Smooth muscle cell (in vitro differentiated cells): ENCODE measurements around the gene SDK1. TPM values are rescaled to one million over a fixed set of nuclear protein-coding genes. Genes with fewer than 3 reads are reported as not detected.

Source experiments
- DNase-seq: peaks from one replicate; lab custom pipeline; 2025; ENCODE audit not compliant: unreplicated experiment; lab: John Stamatoyannopoulos, UW
- H2AFZ ChIP-seq: fragments of 200-600 bp; sonication (generic); 2 replicates; pipeline ENCODE4 v1.6.0; 2016; ENCODE audit warnings: antibody characterized with exemption, low read depth, mild to moderate bottlenecking
- H3F3A ChIP-seq: fragments of 200-600 bp; sonication (generic); 2 replicates; pipeline ENCODE4 v1.6.0; 2017; ENCODE audit warnings: antibody characterized with exemption, low read depth
- H3K27ac ChIP-seq: fragments of 200-600 bp; sonication (generic); 2 replicates; pipeline ENCODE4 v1.5.1; 2016; ENCODE audit warnings: low read depth, mild to moderate bottlenecking
- H3K27me3 ChIP-seq: fragments of 200-600 bp; sonication (generic); 2 replicates; pipeline ENCODE4 v1.6.1; 2016; ENCODE audit warnings: low read depth, mild to moderate bottlenecking
- H3K36me3 ChIP-seq: fragments of 200-600 bp; sonication (generic); 2 replicates; pipeline ENCODE4 v1.5.1; 2016; ENCODE audit warnings: low read depth
- H3K4me1 ChIP-seq: fragments of 200-600 bp; sonication (generic); 2 replicates; pipeline ENCODE4 v1.5.1; 2016; ENCODE audit warnings: low read depth
- H3K4me2 ChIP-seq: fragments of 200-600 bp; sonication (generic); 2 replicates; pipeline ENCODE4 v1.6.0; 2016; ENCODE audit warnings: mild to moderate bottlenecking
- H3K4me3 ChIP-seq: fragments of 200-600 bp; sonication (generic); 2 replicates; pipeline ENCODE4 v1.5.1; 2016; ENCODE audit warnings: mild to moderate bottlenecking
- H3K79me2 ChIP-seq: fragments of 200-600 bp; sonication (generic); 2 replicates; pipeline ENCODE4 v1.6.0; 2016; ENCODE audit warnings: low read depth, mild to moderate bottlenecking
- H3K9ac ChIP-seq: fragments of 200-600 bp; sonication (generic); 2 replicates; pipeline ENCODE4 v1.6.0; 2016; ENCODE audit warnings: low read depth
- H3K9me3 ChIP-seq: fragments of 200-600 bp; sonication (generic); replicated peaks from 2 replicates; pipeline ENCODE4 v1.5.1; 2016; ENCODE audit warnings: low read depth
- H4K20me1 ChIP-seq: fragments of 200-600 bp; sonication (generic); 2 replicates; pipeline ENCODE4 v1.6.0; 2016; ENCODE audit warnings: low read depth
- WGBS: methylation state at CpG from one replicate; pipeline ENCODE4 v1.1.7; 2016; ENCODE audit warnings: low lambda C conversion rate; 5-methylcytosine and 5-hydroxymethylcytosine counted together
- polyA plus RNA-seq: library from polyadenylated mRNA; unstranded; fragments of >200 nt; fragmentation: Nextera tagmentation; extraction: Ambion mirVana; gene quantifications from 2 replicates; pipeline ENCODE4 v1.2.1, GENCODE V29; 2016
- total RNA-seq: library from RNA; depleted of rRNA; stranded (reverse); fragments of >200 nt; gene quantifications from 2 replicates; pipeline ENCODE4 v1.2.3, GENCODE V29; 2014
- TF ChIP-seq, protein P1 (sequence below): fragments of 200-600 bp; sonication (generic); IDR thresholded peaks from 2 replicates; pipeline ENCODE4 v1.5.1; 2017; ENCODE audit warnings: borderline replicate concordance, mild to moderate bottlenecking, antibody characterized with exemption; ENCODE audit not compliant: insufficient read depth, poor library complexity, severe bottlenecking

SDK1 gene
- total and polyA plus RNA-seq, 2 experiments from 2014 or later, result 1.1 to 2.5 TPM

DNA sequence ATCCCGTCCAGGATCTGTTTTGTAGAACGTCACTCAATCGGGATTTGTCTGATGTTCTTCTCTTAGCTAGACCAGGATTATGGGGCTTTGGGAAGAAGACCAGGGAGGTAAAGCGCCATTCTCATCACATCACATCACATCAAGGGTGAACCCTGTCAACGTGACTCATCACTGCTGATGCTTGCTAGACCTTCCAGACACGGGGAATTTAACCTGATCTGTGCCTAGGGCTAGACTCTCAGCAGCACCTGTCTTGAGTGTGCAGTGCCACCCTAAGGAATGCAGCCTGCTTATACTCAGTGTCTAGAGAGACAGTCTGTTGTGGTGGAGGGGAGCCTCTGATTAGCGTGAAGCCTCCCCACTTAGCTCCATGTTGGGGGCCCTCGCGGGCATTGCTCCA, 702.5 kb downstream of the SDK1 start:
- no peaks in the 10 kb centered on the region for H3K36me3 ChIP-seq
- no peaks in the 10 kb centered on the region for H3K9me3 ChIP-seq
- H3K27me3 ChIP-seq, result no peaks in the 10 kb centered on the region
- H3K4me2 ChIP-seq, result no peak overlapping the region
- no peak overlapping the region for H3K4me3 ChIP-seq
- no peak overlapping the region for H3K9ac ChIP-seq
- TF ChIP-seq, protein P1, sequence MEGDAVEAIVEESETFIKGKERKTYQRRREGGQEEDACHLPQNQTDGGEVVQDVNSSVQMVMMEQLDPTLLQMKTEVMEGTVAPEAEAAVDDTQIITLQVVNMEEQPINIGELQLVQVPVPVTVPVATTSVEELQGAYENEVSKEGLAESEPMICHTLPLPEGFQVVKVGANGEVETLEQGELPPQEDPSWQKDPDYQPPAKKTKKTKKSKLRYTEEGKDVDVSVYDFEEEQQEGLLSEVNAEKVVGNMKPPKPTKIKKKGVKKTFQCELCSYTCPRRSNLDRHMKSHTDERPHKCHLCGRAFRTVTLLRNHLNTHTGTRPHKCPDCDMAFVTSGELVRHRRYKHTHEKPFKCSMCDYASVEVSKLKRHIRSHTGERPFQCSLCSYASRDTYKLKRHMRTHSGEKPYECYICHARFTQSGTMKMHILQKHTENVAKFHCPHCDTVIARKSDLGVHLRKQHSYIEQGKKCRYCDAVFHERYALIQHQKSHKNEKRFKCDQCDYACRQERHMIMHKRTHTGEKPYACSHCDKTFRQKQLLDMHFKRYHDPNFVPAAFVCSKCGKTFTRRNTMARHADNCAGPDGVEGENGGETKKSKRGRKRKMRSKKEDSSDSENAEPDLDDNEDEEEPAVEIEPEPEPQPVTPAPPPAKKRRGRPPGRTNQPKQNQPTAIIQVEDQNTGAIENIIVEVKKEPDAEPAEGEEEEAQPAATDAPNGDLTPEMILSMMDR, result no peak
- H3K79me2 ChIP-seq, result no peaks in the 10 kb centered on the region
- 73% methylated on average over 9 of the region's 9 CpGs for WGBS
- no peak overlapping the region for H2AFZ ChIP-seq
- H3K27ac ChIP-seq, result no peak overlapping the region
- DNase-seq, result no peak
- H3F3A ChIP-seq, result no peaks in the 10 kb centered on the region
- peaks cover 12% of the 10 kb centered on the region for H3K4me1 ChIP-seq
- no peaks in the 10 kb centered on the region for H4K20me1 ChIP-seq

DNA sequence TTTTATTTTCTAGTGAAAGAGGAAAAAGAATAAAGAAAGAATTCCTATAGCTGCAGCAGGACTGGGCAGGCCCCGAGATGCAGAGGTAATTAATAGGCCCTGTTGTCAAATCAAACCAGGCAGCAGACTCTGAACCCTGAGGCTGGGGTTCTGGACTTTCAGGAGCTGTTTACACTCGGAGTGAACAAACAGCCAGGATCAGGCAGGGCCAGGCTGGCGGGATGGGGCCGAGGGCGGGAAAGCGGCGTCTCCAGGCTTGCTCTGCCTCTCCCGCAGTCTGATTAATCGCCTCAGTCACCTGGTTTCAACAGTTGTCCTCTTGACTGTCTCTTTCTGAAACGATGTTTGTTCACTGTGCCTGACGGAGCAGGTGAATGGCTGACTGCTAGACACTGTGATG, 705.6 kb downstream of the SDK1 start:
- Histone ChIP-seq H3K27ac (no peak overlapping the region), H3K79me2 (no peaks in the 10 kb centered on the region), H2AFZ (no peak overlapping the region), H3K4me1 (peaks cover 8% of the 10 kb centered on the region), H3K4me2 (no peak overlapping the region), H3F3A (no peaks in the 10 kb centered on the region), H3K9ac (no peak overlapping the region), H3K36me3 (no peaks in the 10 kb centered on the region), H3K27me3 (peaks cover 4% of the 10 kb centered on the region), H3K9me3 (no peaks in the 10 kb centered on the region), H4K20me1 (no peaks in the 10 kb centered on the region), H3K4me3 (peak overlapping the region; percentile 0)
- WGBS, result 53% methylated on average over 11 of the region's 11 CpGs
- no peak for DNase-seq
- TF ChIP-seq, protein P1, result no peak

DNA sequence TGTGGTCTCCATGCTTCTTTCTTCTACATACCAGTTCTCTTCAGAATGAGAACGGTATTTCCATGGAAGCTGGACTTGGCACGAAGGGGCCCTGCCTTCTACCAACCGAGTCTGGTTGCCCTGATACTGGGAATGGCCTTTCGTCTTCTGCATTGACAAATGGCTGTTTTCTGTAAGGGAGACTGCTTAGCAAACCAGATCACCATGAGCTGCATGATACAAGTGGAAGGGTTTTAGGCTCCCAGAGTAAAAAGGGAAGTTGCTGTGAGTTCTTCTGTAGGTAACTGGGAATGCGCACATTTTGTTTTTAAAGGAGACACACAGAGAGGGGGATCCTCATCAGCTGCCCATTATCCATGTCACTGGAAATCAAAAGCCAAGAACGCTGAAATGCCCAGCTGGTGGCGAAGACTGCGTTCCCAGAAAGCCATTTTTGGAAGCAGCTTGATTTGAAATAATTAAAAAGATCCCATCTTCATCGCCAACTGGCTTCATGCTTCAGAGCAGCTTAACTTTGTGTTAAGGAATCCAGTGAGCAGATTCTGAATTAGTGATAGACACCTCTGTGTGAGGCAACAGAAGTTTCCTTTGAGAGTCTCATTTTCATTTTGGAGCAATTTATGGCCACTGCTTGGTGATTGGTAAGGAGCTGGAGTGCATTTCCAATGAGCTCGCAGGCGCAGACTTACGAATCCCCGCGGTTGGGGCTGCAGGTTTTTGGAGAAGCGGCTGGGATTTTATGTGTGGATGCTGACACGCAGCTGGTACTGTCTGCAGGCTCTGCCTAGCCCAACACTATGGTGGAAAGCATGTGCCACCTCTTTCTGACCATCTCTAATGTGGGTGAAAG, 708.4 kb downstream of the SDK1 start:
- Histone ChIP-seq H3K4me1 (peaks cover 8% of the 10 kb centered on the region), H4K20me1 (no peaks in the 10 kb centered on the region), H3K9me3 (no peaks in the 10 kb centered on the region), H3K79me2 (no peaks in the 10 kb centered on the region), H2AFZ (no peak overlapping the region), H3K4me2 (no peak overlapping the region), H3F3A (no peaks in the 10 kb centered on the region), H3K36me3 (no peaks in the 10 kb centered on the region), H3K27me3 (peaks cover 4% of the 10 kb centered on the region), H3K9ac (no peak overlapping the region), H3K4me3 (no peak overlapping the region), H3K27ac (no peak overlapping the region)
- TF ChIP-seq, protein P1, result no peak
- DNase-seq, result no peak
- WGBS, result 94% methylated on average over 16 of the region's 16 CpGs
